GM19351 (cell line): Measurements from ENCODE around the gene OCSTAMP.

Experiments used
- ATAC-seq: cut with Tn5 transposase; IDR thresholded peaks from one replicate; pipeline ENCODE4 v1.9.1; 2021; ENCODE audit warnings: mild to moderate bottlenecking, moderate library complexity; ENCODE audit not compliant: unreplicated experiment

Gene OCSTAMP

GRCh38 chr20:46554828-46555227, 4.4 kb upstream of the OCSTAMP start:
- ATAC-seq: no peak

GRCh38 chr20:46553926-46554325, 3.5 kb upstream of the OCSTAMP start:
- ATAC-seq: no peak

- ATAC-seq: peak; percentile 69
Measured at GRCh38 chr20:46552460-46553420, 2.3 kb upstream of the OCSTAMP start.

- peak; percentile 41 for ATAC-seq
Measured at GRCh38 chr20:46551522-46552381, 1.3 kb upstream of the OCSTAMP start.

GRCh38 chr20:46549188-46549972, 1.1 kb downstream of the OCSTAMP start:
- no peak for ATAC-seq

- ATAC-seq: no peak
Measured at GRCh38 chr20:46548688-46549087, 1.8 kb downstream of the OCSTAMP start.

GRCh38 chr20:46547995-46548394, 2.5 kb downstream of the OCSTAMP start:
- ATAC-seq: no peak

- no peak for ATAC-seq
Measured at GRCh38 chr20:46546936-46547335, 3.5 kb downstream of the OCSTAMP start.

- no peak for ATAC-seq
Measured at GRCh38 chr20:46546298-46546697, 4.2 kb downstream of the OCSTAMP start.

GRCh38 chr20:46545827-46546138, 4.7 kb downstream of the OCSTAMP start:
- no peak for ATAC-seq

- no peak for ATAC-seq
Measured at GRCh38 chr20:46545077-46545826, 5.2 kb downstream of the OCSTAMP start.

GRCh38 chr20:46544576-46544975, 5.9 kb downstream of the OCSTAMP start:
- no peak for ATAC-seq

- ATAC-seq: no peak
Measured at GRCh38 chr20:46543959-46544358, 6.5 kb downstream of the OCSTAMP start.

- no peak for ATAC-seq
Measured at GRCh38 chr20:46543033-46543432, 7.4 kb downstream of the OCSTAMP start.

- no peak for ATAC-seq
Measured at GRCh38 chr20:46541229-46541935, 9.1 kb downstream of the OCSTAMP start.

GRCh38 chr20:46539113-46539512, 11.3 kb downstream of the OCSTAMP start:
- ATAC-seq: no peak

GRCh38 chr20:46530640-46531039, 19.8 kb downstream of the OCSTAMP start:
- no peak for ATAC-seq

- ATAC-seq: no peak
Measured at GRCh38 chr20:46523696-46524328, 26.6 kb downstream of the OCSTAMP start.

GRCh38 chr20:46523108-46523507, 27.3 kb downstream of the OCSTAMP start:
- ATAC-seq: no peak
